ENCODE results near the gene CENPK.

CENPK gene

GRCh38 chr5:65553941-65554340, 9.0 kb downstream of the CENPK start:
- in situ Hi-C loops (cut with MboI; ENCODE audit: low sequenced_read_pairs, unreplicated experiment) = no loop called here
- DNase-seq (ENCODE audit: low spot score) = no peak
- TF ChIP-seq CTCF (IDR thresholded peaks at IDR 0.05; ENCODE audit: borderline replicate concordance, control extremely low read depth, extremely low read depth, insufficient read depth, missing control alignments) = no peak

GRCh38 chr5:65548281-65548680, 14.7 kb downstream of the CENPK start:
- in situ Hi-C loops (cut with MboI; ENCODE audit: low sequenced_read_pairs, unreplicated experiment) = no loop called here
- DNase-seq (ENCODE audit: low spot score) = no peak
- no peak for TF ChIP-seq CTCF (IDR thresholded peaks at IDR 0.05; ENCODE audit: borderline replicate concordance, control extremely low read depth, extremely low read depth, insufficient read depth, missing control alignments)

- no peak for DNase-seq (ENCODE audit: low spot score)
- in situ Hi-C loops (cut with MboI; ENCODE audit: low sequenced_read_pairs, unreplicated experiment) = no loop called here
- no peak for TF ChIP-seq CTCF (IDR thresholded peaks at IDR 0.05; ENCODE audit: borderline replicate concordance, control extremely low read depth, extremely low read depth, insufficient read depth, missing control alignments)
Measured at GRCh38 chr5:65546141-65546540, 16.8 kb downstream of the CENPK start.

GRCh38 chr5:65544473-65544872, 18.5 kb downstream of the CENPK start:
- in situ Hi-C loops (cut with MboI; ENCODE audit: low sequenced_read_pairs, unreplicated experiment) = no loop called here
- no peak for TF ChIP-seq CTCF (IDR thresholded peaks at IDR 0.05; ENCODE audit: borderline replicate concordance, control extremely low read depth, extremely low read depth, insufficient read depth, missing control alignments)
- no peak for DNase-seq (ENCODE audit: low spot score)

GRCh38 chr5:65539827-65540226, 23.1 kb downstream of the CENPK start:
- TF ChIP-seq CTCF (IDR thresholded peaks at IDR 0.05; ENCODE audit: borderline replicate concordance, control extremely low read depth, extremely low read depth, insufficient read depth, missing control alignments) = no peak
- DNase-seq (ENCODE audit: low spot score) = no peak
- in situ Hi-C loops (cut with MboI; ENCODE audit: low sequenced_read_pairs, unreplicated experiment) = no loop called here

- TF ChIP-seq CTCF (IDR thresholded peaks at IDR 0.05; ENCODE audit: borderline replicate concordance, control extremely low read depth, extremely low read depth, insufficient read depth, missing control alignments) = no peak
- no peak for DNase-seq (ENCODE audit: low spot score)
- in situ Hi-C loops (cut with MboI; ENCODE audit: low sequenced_read_pairs, unreplicated experiment) = no loop called here
Measured at GRCh38 chr5:65535529-65535987, 27.4 kb downstream of the CENPK start.

- in situ Hi-C loops (cut with MboI; ENCODE audit: low sequenced_read_pairs, unreplicated experiment) = no loop called here
- DNase-seq (ENCODE audit: low spot score) = no peak
Measured at GRCh38 chr5:65530904-65531303, 32.1 kb downstream of the CENPK start.

More at GRCh38 chr5:65530904-65531303, 32.1 kb downstream of the CENPK start:
- TF ChIP-seq CTCF (IDR thresholded peaks at IDR 0.05; ENCODE audit: borderline replicate concordance, control extremely low read depth, extremely low read depth, insufficient read depth, missing control alignments) = no peak
